Left renal pelvis (tissue), 4 donors: ENCODE data around the gene VRK1. TPM values are rescaled to one million over a fixed set of nuclear protein-coding genes. Genes with fewer than 3 reads are reported as not detected.
"Not testable (repeated sequence)": the region's sequence is repeated elsewhere in the genome, so short reads cannot be mapped to it uniquely, and the experiment has no call there.

Source experiments
- DNase-seq, 4 donors: peaks; one replicate each; pipeline ENCODE4 v3.0.0-alpha.2; 2013; ENCODE audit warnings: low read depth in 4 of 4, low spot score in 3 of 4
- polyA plus RNA-seq, 4 donors: library from polyadenylated mRNA; unstranded; fragments of 120-200 nt; gene quantifications; one replicate each; pipeline ENCODE4 v1.2.1, GENCODE V29; 2013; ENCODE audit not compliant: insufficient read length in 4 of 4

VRK1 gene
- polyA plus RNA-seq = 10 to 100 TPM; 16.0 to 28.9 (median 25.6) TPM

GRCh38 chr14:96796851-96797581, at the start of gene VRK1:
VRK1 (plus strand) TSS chr14:96797382; CDS start chr14:96833472, 36,090 bp downstream.
- DNase-seq = peak; percentile 89 to 94 (median 92)

GRCh38 chr14:96747608-96748007, 49.6 kb upstream of the VRK1 start:
- no peak for DNase-seq

- DNase-seq = no peak
Measured at GRCh38 chr14:96748362-96748761, 48.8 kb upstream of the VRK1 start.

- no peak for DNase-seq
Measured at GRCh38 chr14:96751505-96751904, 45.7 kb upstream of the VRK1 start.

- no peak for DNase-seq
Measured at GRCh38 chr14:96752125-96752524, 45.1 kb upstream of the VRK1 start.

GRCh38 chr14:96752594-96752993, 44.6 kb upstream of the VRK1 start:
- no peak for DNase-seq

GRCh38 chr14:96754162-96754844, 42.9 kb upstream of the VRK1 start:
- DNase-seq = no peak

- DNase-seq = no peak
Measured at GRCh38 chr14:96754845-96755184, 42.4 kb upstream of the VRK1 start.

- DNase-seq = no peak
Measured at GRCh38 chr14:96756745-96757144, 40.4 kb upstream of the VRK1 start.

GRCh38 chr14:96757456-96757855, 39.7 kb upstream of the VRK1 start:
- DNase-seq = no peak

GRCh38 chr14:96761066-96761465, 36.1 kb upstream of the VRK1 start:
- no peak for DNase-seq

GRCh38 chr14:96762650-96763049, 34.5 kb upstream of the VRK1 start:
- DNase-seq = peak in 2 of 4 donors; percentile 29 to 39

- no peak for DNase-seq
Measured at GRCh38 chr14:96764012-96764411, 33.2 kb upstream of the VRK1 start.

GRCh38 chr14:96765205-96765604, 32.0 kb upstream of the VRK1 start:
- DNase-seq = not testable (repeated sequence)

- no peak for DNase-seq
Measured at GRCh38 chr14:96772929-96773328, 24.3 kb upstream of the VRK1 start.

GRCh38 chr14:96776791-96777190, 20.4 kb upstream of the VRK1 start:
- DNase-seq = no peak

GRCh38 chr14:96780500-96780899, 16.7 kb upstream of the VRK1 start:
- no peak for DNase-seq

GRCh38 chr14:96781371-96781770, 15.8 kb upstream of the VRK1 start:
- DNase-seq = no peak

GRCh38 chr14:96782436-96782835, 14.7 kb upstream of the VRK1 start:
- DNase-seq = no peak

GRCh38 chr14:96783043-96783914, 13.9 kb upstream of the VRK1 start:
- no peak for DNase-seq

- DNase-seq = no peak
Measured at GRCh38 chr14:96783915-96784224, 13.3 kb upstream of the VRK1 start.
